GM21423 (cell line): ENCODE results near the gene LARGE2.

Experiments
- ATAC-seq: cut with Tn5 transposase; IDR thresholded peaks from one replicate; pipeline ENCODE4 v1.9.1; 2021; ENCODE audit warnings: mild to moderate bottlenecking, moderate library complexity; ENCODE audit not compliant: unreplicated experiment

The LARGE2 gene

GRCh38 chr11:45948356-45948755, 25.9 kb downstream of the LARGE2 start:
- ATAC-seq: no peak

DNA sequence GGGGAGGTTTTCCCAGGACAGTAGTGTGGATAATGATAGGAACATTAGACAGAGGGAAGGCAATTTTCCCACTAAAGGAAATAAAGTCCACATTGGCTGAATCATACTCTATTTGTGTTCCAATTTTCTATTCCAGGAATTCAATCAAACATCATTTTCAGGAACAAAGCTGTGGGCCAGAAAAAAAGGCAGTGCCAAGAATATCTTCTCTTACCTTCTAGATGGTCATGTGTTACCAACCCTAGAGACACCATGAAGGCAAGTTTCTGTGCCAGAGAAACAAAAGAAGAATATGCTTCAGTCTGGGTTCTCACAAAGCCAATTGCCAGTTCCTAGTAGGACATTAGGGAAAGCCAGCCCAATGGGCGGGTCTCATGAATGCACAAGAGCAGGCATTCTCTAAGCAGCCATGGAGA, 27.5 kb downstream of the LARGE2 start:
- no peak for ATAC-seq

- ATAC-seq: no peak
These were observed 37.4 kb downstream of the LARGE2 start for GRCh38 chr11:45959851-45960250.

GRCh38 chr11:45960387-45961095, 38.1 kb downstream of the LARGE2 start:
- ATAC-seq: no peak

- ATAC-seq: no peak
These were observed 39.3 kb downstream of the LARGE2 start for GRCh38 chr11:45961751-45962240.

- peak; percentile 83 for ATAC-seq
These were observed 42.5 kb downstream of the LARGE2 start for GRCh38 chr11:45964911-45965389.

GRCh38 chr11:45967506-45967905, 45.0 kb downstream of the LARGE2 start:
- no peak for ATAC-seq

- ATAC-seq: no peak
These were observed 46.4 kb downstream of the LARGE2 start for GRCh38 chr11:45968901-45969300.

GRCh38 chr11:45973601-45974000, 51.1 kb downstream of the LARGE2 start:
- no peak for ATAC-seq

DNA sequence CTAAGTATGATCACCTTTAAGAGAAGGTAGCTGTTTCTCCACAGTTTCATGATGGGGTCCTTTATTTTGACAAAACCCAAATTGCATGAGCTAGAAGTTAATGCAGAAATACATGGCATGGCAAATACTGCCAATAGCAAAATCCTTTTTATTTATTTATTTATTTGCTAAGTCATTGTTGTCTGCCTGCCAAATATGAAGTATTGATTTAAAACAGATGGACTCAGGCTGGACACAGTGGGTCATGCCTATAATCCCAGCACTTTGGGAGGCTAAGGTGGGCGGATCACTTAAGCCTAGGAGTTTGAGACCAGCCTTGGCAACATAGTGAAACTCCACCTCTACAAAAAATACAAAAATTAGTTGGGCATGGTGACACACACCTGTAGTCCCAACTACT, 52.4 kb downstream of the LARGE2 start:
- ATAC-seq: no peak
